ENCODE results near the gene IER3IP1. TPM values are rescaled to one million over a fixed set of nuclear protein-coding genes. Genes with fewer than 3 reads are reported as not detected.
"Not testable (repeated sequence)": the region's sequence is repeated elsewhere in the genome, so short reads cannot be mapped to it uniquely, and the experiment has no call there.

Gene IER3IP1
- total RNA-seq, 1 donor = 24.8 TPM

DNA sequence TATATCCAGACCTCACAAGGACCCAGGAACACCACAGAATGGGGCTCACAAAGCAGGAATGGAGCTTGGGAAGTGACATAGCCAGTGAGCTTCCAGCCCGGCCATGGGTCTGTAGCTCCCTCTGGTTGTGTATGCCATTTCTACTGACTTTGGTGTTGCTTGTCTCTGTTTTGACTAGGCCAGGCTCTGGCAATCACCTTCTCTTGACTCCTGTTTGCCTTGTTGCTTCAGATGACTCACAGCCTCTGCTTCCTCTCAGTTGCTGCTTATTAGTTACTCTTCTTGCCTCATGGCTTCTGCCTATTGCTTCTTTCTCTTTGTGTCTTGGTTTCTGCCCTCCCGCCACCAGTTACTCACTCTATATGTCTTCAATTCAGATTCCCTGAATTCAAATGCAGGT, 15.8 kb upstream of the IER3IP1 start:
- DNase-seq (ENCODE audit: low read depth) = peak; percentile 9
- H3K4me3 ChIP-seq (ENCODE audit: low read depth, low read length) = no peak overlapping the region
- TF ChIP-seq, protein P1, sequence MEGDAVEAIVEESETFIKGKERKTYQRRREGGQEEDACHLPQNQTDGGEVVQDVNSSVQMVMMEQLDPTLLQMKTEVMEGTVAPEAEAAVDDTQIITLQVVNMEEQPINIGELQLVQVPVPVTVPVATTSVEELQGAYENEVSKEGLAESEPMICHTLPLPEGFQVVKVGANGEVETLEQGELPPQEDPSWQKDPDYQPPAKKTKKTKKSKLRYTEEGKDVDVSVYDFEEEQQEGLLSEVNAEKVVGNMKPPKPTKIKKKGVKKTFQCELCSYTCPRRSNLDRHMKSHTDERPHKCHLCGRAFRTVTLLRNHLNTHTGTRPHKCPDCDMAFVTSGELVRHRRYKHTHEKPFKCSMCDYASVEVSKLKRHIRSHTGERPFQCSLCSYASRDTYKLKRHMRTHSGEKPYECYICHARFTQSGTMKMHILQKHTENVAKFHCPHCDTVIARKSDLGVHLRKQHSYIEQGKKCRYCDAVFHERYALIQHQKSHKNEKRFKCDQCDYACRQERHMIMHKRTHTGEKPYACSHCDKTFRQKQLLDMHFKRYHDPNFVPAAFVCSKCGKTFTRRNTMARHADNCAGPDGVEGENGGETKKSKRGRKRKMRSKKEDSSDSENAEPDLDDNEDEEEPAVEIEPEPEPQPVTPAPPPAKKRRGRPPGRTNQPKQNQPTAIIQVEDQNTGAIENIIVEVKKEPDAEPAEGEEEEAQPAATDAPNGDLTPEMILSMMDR (IDR thresholded peaks at IDR 0.05; ENCODE audit: insufficient read depth, low read length) = no peak

DNA sequence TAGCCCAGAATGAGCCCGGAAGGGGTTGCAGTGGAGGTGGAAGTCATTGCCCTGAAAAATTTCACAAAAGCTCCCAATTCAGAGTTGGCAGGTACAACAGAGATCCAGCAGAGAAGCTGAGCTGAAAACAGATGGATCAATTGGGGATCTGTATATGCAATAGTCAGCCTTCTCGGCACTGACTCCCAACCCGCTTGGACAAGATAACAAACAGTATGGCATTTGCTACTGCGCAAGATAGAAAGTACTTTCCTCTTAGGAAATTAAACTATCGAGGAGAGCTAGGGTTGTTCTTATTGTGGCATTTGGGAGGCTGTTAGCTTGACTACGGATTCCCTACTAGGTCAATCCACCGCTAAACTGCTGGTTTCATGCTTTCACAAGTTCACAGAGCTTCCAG, 11.6 kb upstream of the IER3IP1 start:
- no peak overlapping the region for H3K4me3 ChIP-seq (ENCODE audit: low read depth, low read length)
- DNase-seq (ENCODE audit: low read depth) = no peak
- TF ChIP-seq, protein P1 (IDR thresholded peaks at IDR 0.05; ENCODE audit: insufficient read depth, low read length) = no peak

DNA sequence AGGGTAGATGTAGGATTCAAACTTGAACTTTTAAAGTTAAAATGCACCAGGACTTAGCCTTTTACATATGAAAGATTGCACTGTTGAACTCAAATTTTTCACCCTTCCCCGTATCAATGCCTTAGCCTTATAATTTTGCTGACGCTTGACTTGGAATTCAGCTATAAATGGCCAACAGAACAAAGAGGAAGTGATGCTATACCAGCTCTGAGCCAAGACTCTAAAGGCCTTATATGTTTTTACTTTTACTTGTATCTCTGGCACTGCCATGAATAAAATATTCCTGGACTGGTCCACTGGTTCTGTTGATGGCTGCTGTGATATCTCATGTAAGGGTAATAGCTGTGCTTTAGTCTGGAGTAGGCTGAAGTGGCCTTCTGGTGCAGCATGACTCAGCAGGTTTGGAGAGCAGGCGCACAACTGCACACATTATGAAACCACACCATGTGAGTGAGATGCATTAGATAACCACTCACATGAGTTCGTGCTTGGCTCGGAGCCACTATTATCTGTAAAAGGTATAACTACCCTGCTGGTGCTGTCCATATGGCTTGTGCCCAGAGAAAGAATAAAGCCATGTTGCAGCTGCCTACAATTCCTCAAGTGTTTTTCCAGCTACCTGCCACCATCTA, 8.4 kb upstream of the IER3IP1 start:
- TF ChIP-seq, protein P1 (IDR thresholded peaks at IDR 0.05; ENCODE audit: insufficient read depth, low read length) = no peak
- H3K4me3 ChIP-seq (ENCODE audit: low read depth, low read length) = no peak overlapping the region
- peak; percentile 73 for DNase-seq (ENCODE audit: low read depth)

DNA sequence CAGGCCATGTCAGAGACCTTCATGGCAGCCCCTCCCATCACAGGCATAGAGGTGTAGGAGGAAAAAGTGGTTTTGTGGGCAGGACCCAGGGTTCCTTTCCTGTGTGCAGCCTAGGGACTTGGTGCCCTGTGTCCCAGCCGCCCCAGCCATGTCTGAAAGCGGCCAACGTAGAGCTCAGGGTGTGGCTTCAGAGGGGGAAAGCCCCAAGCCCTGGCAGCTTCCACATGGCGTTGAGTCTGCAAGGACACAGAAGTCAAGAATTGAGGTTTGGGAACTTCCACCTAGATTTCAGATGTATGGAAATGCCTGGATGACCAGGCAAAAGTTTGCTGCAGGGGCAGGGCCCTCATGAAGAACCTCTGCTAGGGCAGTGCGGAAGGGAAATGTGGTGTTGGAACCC, 6.0 kb upstream of the IER3IP1 start:
- not testable (repeated sequence) for DNase-seq (ENCODE audit: low read depth); H3K4me3 ChIP-seq (ENCODE audit: low read depth, low read length)

DNA sequence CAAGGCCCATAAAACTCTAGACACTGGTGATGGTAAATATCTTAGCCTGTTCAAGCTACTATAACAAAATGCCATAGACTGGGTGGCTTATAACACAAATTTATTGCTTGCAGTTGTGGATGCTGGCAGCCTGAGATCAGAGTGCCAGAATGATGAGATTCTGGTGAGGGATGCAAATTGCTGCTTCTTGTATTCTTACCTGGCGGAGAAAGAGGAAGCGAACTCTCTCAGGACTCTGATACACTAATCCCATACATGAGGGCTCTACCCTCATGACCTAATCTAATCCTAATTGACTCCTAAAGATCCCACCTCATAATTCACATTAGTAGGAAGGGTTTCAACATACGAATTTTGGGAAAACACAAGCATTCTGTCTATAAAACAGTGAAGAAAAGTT, 4.6 kb upstream of the IER3IP1 start:
- TF ChIP-seq, protein P1 (IDR thresholded peaks at IDR 0.05; ENCODE audit: insufficient read depth, low read length) = no peak
- no peak for DNase-seq (ENCODE audit: low read depth)
- H3K4me3 ChIP-seq (ENCODE audit: low read depth, low read length) = no peak overlapping the region

DNA sequence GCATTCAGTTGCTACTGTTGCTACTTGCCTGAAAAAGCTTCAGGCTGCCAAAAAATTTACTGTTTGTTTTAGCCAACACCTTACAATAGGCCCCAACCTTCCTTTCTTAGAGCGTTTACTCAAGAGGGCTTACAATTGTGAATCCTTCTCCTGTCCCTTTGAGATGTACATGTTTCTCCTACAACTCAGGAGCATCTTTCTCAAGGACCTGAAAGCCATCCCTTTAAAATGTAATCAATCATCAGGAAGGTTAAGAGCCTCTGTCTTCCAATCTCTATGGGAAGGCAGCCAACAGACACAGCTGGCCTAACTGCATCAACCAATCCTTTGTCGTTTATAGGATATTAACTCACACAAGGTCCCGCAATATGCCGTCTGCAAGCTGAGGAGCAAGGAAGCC, 3.4 kb upstream of the IER3IP1 start:
- DNase-seq (ENCODE audit: low read depth) = no peak
- H3K4me3 ChIP-seq (ENCODE audit: low read depth, low read length) = no peak overlapping the region
- TF ChIP-seq, protein P1 (IDR thresholded peaks at IDR 0.05; ENCODE audit: insufficient read depth, low read length) = no peak

DNA sequence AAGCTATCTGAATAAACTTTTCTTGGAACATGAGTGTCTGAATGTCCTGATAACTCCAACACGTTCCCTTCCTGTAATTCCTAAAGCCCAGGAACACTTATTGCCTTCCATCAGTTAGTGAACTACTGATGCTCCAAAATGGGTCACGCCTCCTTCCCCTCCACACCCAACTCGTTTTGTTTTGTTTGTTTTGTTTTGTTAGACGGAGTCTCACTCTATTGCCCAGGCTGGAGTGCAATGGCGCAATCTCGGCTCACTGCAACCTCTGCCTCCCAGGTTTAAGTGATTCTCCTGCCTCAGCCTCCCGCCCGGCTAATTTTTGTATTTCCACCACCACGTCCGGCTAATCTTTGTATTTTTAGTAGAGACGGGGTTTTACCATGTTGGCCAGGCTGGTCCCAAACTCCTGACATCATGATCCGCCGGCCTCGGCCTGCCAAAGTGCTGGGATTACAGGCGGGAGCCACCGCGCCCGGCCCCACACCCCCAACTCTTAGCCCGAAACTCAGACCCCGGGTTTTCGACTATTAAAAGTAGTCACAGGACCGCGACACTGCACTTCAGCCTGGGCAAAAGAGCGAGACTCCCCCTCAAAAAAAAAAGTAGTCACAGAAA, 774 bp downstream of the IER3IP1 start:
- TF ChIP-seq, protein P1 (IDR thresholded peaks at IDR 0.05; ENCODE audit: insufficient read depth, low read length) = no peak
- DNase-seq (ENCODE audit: low read depth) = peak; percentile 9
- peak overlapping the region; percentile 85 for H3K4me3 ChIP-seq (ENCODE audit: low read depth, low read length)
